Right lobe of liver (tissue), 4 donors: ENCODE measurements around the gene GBP1.

Source experiments
- POLR2A ChIP-seq: fragments of 450-650 bp; IDR thresholded peaks from one replicate; pipeline ENCODE4 v1.6.1; 2017; ENCODE audit warnings: antibody characterized with exemption, mild to moderate bottlenecking
- TF ChIP-seq, protein P1 (sequence below), 4 donors: fragments of 200-600 bp in 3 of 4; fragments of 450-650 bp in 1 of 4; IDR thresholded peaks; one replicate each; pipeline versions ENCODE4 v1.5.1 to v1.8.0; 2016 to 2022; ENCODE audit warnings: antibody characterized with exemption in 4 of 4, mild to moderate bottlenecking in 2 of 4
- donor health status: DM: no; HTN: no; CAD: no.
- donor health status: DM: no; HTN: no; CAD: no.
- donor health status: DM: no; HTN: yes; CAD: no.

DNA sequence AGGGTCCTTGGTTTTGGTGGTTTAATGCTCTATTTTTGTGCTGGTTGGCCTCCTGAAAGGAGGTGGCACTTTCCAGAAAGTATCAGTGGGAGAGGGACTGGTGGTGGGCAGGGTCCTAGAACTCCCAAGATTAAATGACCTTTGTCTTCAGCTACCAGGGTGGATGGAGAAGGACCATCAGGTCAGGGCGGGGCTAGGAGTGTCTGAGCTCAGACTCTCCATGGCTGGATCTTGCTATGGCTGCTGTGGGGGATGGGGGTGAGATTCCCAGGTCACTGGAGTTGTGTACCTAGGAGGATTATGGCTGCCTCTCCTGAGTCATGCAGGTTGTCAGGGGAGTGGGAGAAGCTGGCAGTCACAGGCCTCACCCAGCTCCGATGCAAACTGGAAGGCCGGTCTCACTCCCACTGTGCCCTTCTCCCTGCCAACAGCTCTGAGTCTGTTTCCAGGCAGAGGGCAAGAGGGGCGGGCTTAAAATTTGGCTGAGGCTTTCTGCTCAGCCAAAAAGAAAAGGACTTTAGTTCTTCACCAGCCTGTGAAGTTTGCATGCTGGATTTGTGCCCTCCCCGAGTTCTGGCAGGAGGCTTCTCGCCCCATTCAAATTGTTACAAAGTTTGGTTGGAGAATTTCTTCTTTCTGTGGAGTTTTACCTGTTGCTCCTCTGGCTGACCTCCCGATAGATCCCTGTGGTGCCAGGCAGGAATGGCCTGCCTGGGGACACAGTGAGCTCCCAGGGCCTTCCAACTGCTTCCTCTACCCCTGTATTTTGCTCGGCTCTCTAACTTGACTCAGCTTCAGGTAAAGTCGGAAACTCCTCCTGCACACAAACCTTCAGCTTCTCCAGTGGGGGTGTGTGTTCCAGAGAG is 59.5 kb downstream of the GBP1 start:
- TF ChIP-seq POLR2A = no peak
- TF ChIP-seq, protein P1, sequence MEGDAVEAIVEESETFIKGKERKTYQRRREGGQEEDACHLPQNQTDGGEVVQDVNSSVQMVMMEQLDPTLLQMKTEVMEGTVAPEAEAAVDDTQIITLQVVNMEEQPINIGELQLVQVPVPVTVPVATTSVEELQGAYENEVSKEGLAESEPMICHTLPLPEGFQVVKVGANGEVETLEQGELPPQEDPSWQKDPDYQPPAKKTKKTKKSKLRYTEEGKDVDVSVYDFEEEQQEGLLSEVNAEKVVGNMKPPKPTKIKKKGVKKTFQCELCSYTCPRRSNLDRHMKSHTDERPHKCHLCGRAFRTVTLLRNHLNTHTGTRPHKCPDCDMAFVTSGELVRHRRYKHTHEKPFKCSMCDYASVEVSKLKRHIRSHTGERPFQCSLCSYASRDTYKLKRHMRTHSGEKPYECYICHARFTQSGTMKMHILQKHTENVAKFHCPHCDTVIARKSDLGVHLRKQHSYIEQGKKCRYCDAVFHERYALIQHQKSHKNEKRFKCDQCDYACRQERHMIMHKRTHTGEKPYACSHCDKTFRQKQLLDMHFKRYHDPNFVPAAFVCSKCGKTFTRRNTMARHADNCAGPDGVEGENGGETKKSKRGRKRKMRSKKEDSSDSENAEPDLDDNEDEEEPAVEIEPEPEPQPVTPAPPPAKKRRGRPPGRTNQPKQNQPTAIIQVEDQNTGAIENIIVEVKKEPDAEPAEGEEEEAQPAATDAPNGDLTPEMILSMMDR (IDR thresholded peaks at IDR 0.05) = no peak
